HG02623 (cell line): ENCODE measurements around the gene MIX23.

Experiments
- ATAC-seq: cut with Tn5 transposase; IDR thresholded peaks from one replicate; pipeline ENCODE4 v1.9.1; 2021; ENCODE audit warnings: moderate library complexity; ENCODE audit not compliant: unreplicated experiment

MIX23 gene

GRCh38 chr3:122382888-122383666 lies at the start of gene MIX23:
MIX23 (minus strand) TSS chr3:122383231; CDS start chr3:122383224, 7 bp downstream.
- ATAC-seq: peak; percentile 33

GRCh38 chr3:122430371-122430770 lies 47.3 kb upstream of the MIX23 start:
- no peak for ATAC-seq

GRCh38 chr3:122427857-122428471 lies 44.9 kb upstream of the MIX23 start:
- ATAC-seq: no peak

- ATAC-seq: no peak
These were observed 38.8 kb upstream of the MIX23 start for GRCh38 chr3:122421836-122422235.

DNA sequence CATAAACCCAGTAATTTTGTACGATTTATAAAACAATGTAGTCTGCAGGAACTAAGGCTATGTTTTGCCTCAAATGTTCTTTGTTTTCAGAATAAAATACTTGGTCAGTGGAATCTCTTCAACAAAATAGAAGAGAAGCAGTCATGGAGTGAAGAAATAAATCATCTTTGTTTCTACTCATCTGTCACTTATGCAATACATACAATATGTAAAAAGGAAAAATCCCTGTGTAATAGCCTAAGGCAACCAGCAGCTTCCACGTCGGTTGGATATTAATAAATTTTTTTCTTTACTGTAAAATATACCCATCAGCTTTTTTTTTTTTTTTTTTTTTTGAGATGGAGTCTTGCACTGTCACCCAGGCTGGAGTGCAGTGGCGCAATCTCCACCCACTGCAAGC lies 38.1 kb upstream of the MIX23 start:
- ATAC-seq: no peak

DNA sequence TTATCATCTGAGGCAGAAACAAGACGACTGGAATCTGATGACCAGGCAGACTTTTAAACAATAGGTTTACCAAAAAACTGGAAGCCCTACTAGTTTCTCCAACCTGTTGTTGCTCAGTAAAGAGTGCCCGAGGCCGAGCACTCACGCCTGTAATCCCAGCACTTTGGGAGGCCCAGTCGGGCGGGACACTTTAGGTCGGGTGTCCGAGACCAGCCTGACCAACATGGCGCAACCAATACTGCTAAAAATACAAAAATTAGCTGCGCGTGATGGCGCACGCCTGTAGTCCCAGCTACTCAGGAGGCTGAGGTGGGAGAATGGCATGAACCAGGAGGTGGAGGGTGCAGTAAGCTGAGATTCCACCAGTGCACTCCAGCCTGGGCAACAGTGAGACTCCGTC lies 33.9 kb upstream of the MIX23 start:
- no peak for ATAC-seq

DNA sequence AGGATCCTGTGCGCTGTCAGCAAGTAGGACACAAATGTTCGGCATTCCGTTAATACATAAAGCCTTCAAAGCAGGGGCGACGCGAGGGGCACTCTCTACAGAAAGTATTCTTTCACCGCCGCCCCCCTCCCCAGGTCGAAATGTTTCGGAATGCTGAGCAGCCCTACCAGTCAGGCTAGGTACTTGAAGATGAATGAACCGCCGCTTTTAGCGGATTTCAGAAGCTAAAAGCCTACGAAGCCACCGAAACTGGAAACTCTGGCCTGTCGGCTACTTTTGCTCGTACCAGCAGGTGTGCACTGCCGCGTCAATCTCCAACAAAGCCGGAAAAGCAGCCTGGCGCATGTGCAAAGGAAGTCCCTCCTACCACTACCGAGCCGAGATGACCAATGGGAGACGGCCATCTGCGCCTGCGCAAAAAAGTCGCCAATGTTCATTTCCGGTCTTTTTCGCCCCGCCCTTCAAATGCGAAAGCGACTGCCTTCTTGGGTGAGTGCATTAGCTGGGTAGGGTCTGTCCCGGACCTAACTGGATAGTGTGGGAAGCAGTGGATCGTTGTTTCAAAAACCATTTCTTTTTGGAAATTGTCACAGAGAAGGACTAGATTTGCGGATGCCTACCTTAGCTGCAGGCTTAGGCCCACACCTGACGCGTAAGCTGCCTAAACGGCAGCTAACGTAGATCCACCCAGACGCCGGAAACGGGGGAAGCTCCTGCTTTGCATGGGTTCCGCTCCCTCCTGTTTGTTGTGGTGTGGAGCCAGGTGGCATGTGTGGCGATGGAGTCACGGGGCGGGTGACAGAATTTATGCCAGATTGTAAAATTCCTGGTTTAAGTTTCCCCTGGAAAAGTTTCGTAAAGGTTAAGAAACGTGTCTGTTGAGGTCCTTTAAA lies 33.0 kb upstream of the MIX23 start, which contains the start of gene WDR5B:
Gene WDR5B, minus strand, starts transcription at position 301 of the 893 bp plus-strand sequence. CDS start 534 bp downstream, outside the sequence.
- peak; percentile 80 for ATAC-seq

DNA sequence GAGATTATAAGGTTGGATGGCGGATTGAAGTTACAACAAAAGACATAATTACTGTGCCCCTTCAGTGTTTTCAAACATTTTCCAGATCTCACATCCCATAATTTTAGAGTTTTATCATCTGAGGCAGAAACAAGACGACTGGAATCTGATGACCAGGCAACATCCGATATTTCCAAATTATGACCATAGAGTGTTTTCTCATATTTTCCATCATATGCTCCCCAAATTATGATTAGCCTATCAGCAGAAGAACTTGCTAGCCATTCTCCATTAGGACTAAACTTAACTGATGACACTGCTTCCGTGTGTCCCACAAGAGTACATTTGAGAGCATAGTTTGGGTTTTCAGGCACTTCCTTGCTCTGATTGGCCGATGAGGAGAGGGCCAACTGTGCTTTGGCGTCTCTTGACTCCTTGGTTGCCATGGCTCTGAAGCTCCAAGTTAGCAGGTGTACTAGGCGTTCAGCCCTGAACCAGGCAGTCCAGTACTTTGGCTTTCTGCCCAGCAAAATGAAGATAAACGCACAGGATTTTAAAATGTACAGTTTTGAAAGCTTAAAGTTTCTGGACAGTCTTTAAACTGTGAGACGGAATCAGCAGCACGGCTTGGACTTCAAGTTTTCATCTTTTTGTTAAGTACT lies 32.2 kb upstream of the MIX23 start:
- ATAC-seq: peak; percentile 40

DNA sequence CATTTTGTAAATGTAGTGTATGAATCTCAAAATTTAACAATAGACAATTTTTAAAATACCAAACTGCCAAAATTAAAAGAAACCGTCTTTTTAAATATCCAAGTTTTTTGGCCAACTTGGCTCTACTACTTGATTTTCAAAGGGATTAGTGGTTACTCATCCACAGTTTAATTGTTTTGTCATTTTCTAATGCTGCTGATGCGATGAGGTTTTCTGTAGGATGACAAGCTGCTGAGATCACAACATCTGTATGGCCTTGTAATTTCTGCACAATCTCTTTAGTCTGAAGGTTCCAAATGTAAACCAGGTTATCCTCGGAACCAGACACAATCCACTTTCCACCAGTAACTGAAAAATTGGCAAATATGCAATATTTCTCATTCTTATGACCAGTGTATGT lies 31.4 kb upstream of the MIX23 start:
- ATAC-seq: no peak

DNA sequence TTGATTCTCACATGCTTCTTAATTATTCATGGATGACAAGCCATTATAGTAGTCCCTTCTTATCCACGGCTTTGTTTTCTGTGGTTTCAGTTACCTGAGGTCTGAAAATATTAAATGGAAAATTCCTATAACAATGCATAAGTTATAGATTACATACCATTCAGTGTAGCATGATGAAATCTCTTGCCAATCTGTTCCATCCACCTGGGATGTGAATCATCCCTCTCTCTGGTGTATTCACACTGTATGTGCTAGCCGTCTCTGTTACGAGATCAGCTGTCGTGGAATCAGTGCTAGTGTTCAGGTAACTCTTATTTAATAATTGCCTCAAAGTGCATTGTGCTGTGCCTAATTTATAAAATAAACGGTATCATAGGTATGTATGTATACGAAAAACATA lies 27.6 kb upstream of the MIX23 start:
- no peak for ATAC-seq

GRCh38 chr3:122410111-122410510 lies 27.1 kb upstream of the MIX23 start:
- no peak for ATAC-seq

DNA sequence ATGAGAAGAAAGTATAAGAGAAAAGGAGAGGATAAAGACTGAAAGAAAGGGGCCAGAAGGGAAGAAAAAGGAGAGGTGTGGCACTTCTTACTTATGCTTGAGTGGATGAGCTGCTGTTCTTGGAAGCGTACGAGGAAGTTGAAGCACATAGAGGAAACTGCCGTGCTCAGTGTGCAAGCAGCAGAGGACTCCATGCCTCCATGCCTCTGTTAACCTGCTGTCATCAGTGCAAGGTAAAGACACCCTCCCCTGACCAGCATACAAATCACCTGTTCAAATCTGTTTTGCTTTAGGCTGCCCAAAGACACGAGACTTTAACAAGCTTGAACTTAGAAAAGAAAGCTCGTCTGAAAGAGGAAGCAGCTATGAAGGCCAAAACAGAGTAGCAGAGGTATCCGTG lies 26.4 kb upstream of the MIX23 start:
- ATAC-seq: no peak

DNA sequence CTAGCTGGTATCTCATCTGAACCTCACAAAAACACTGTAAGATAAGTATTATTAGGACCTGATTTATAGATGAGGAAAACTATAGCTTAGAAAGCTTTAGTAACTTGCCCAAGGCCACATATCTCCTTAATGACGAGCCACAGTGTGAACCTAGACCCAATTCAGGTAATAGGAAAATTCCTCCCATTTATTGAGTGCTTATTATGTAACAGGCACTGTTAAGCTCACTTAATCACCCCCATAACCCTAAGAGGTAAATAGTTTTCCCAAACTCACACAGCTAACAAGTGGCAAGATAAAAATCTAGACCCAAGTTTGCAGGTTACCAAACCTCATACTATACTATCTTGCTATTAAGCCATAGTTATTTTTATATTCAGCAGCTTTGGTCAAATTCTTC lies 24.9 kb upstream of the MIX23 start:
- ATAC-seq: no peak

GRCh38 chr3:122406198-122406597 lies 23.2 kb upstream of the MIX23 start:
- no peak for ATAC-seq

GRCh38 chr3:122405015-122405414 lies 22.0 kb upstream of the MIX23 start:
- ATAC-seq: no peak

DNA sequence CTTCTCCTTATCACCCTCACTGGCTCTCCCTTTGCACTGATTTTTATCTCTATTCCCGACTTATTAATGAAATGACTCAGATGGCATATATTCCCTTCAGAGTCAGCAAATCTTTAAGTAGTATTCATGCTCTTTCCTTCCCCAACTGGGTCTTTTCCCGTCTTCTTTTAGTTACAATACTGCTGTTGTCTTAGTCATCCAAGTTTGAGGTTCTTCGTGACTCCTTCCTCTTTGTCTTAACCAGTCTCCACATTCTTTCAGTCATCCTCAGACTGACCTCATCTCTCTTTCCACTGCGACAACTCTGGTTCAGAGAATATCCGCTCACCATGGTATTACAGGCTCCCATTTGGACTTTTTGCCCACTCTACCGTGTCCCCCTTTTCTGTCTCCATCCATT lies 20.5 kb upstream of the MIX23 start:
- no peak for ATAC-seq

DNA sequence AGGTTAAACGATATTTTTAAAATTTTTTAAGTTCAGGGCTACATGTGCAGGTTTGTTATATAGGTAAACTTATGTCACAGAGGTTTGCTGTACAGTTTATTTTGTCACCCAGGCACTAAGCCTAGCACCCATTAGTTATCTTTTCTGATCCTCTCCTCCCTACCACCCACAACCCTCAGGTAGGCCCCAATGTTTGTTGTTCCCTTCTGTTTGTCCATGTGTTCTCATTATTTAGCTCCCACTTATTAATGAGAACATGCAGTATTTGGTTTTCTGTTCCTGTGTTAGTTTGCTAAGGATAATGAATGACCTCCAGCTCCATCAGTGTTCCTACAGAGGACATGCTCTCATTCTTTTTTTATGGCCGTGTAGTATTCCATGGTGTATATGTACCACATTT lies 15.9 kb upstream of the MIX23 start:
- ATAC-seq: no peak

- ATAC-seq: no peak
These were observed 14.2 kb upstream of the MIX23 start for GRCh38 chr3:122397201-122397600.

GRCh38 chr3:122396511-122396910 lies 13.5 kb upstream of the MIX23 start:
- ATAC-seq: no peak

DNA sequence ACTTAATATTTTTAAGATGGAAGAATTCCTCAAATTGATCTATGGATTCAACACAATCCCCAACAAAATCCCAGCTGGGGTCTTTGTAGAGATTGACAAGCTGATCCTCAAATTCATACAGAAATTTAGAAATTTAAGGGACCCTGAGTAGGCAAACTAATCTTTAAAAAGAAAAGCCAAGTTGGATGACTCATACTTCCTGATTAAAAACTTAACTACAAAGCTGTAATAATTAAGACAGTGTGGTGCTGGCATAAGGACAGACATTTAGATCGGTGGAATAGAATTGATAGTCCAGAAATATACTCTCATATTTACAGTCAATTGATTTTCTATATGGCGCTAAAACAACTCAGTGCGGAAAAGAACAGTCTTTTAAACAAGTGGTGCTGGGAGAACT lies 12.6 kb upstream of the MIX23 start:
- no peak for ATAC-seq

GRCh38 chr3:122394173-122394572 lies 11.1 kb upstream of the MIX23 start:
- no peak for ATAC-seq
